Measurements from ENCODE around the gene UPP1. TPM values are rescaled to one million over a fixed set of nuclear protein-coding genes. Genes with fewer than 3 reads are reported as not detected.
"Not testable (repeated sequence)": the region's sequence is repeated elsewhere in the genome, so short reads cannot be mapped to it uniquely, and the experiment has no call there.

UPP1 gene
- total RNA-seq, 1 donor from 2014 or later = 68.9 TPM

- no peak for TF ChIP-seq CTCF (IDR thresholded peaks at IDR 0.05)
- Histone ChIP-seq H3K27me3 (no peaks in the 10 kb centered on the region), H3K36me3 (no peaks in the 10 kb centered on the region), H3K4me1 (peaks cover 6% of the 10 kb centered on the region), H3K9me3 (no peaks in the 10 kb centered on the region), H3K4me3 (no peak overlapping the region), H3K27ac (no peak overlapping the region)
- DNase-seq (no peak), ATAC-seq (no peak)
- intact Hi-C loops (cut with DNase I) = no loop called here
These were observed 55.3 kb downstream of the UPP1 start for GRCh38 chr7:48144291-48144768.

- no peak for ATAC-seq
- H3K9me3 ChIP-seq = no peaks in the 10 kb centered on the region
- no peak overlapping the region for H3K4me3 ChIP-seq
- no peaks in the 10 kb centered on the region for H3K36me3 ChIP-seq
- intact Hi-C loops (cut with DNase I) = no loop called here
- no peaks in the 10 kb centered on the region for H3K27me3 ChIP-seq
- TF ChIP-seq CTCF (IDR thresholded peaks at IDR 0.05) = no peak
- no peak overlapping the region for H3K27ac ChIP-seq
- no peaks in the 10 kb centered on the region for H3K4me1 ChIP-seq
- no peak for DNase-seq
These were observed 58.1 kb downstream of the UPP1 start for GRCh38 chr7:48147078-48147591.

GRCh38 chr7:48147690-48148089, 58.6 kb downstream of the UPP1 start:
- DNase-seq; H3K4me1 ChIP-seq; H3K4me3 ChIP-seq; H3K27me3 ChIP-seq; intact Hi-C loops (cut with DNase I); H3K27ac ChIP-seq; H3K9me3 ChIP-seq; H3K36me3 ChIP-seq; ATAC-seq: not testable (repeated sequence)

- H3K4me3 ChIP-seq = no peak overlapping the region
- ATAC-seq (no peak), DNase-seq (no peak)
- H3K9me3 ChIP-seq = no peaks in the 10 kb centered on the region
- intact Hi-C loops (cut with DNase I) = no loop called here
- H3K27ac ChIP-seq = no peak overlapping the region
- no peaks in the 10 kb centered on the region for H3K27me3 ChIP-seq
- no peak for TF ChIP-seq CTCF (IDR thresholded peaks at IDR 0.05)
- no peaks in the 10 kb centered on the region for H3K4me1 ChIP-seq
- H3K36me3 ChIP-seq = no peaks in the 10 kb centered on the region
These were observed 59.2 kb downstream of the UPP1 start for GRCh38 chr7:48148311-48148710.

GRCh38 chr7:48149058-48149457, 60.0 kb downstream of the UPP1 start:
- no peak for TF ChIP-seq CTCF (IDR thresholded peaks at IDR 0.05)
- no peak for ATAC-seq
- intact Hi-C loops (cut with DNase I) = no loop called here

GRCh38 chr7:48150086-48150485, 61.0 kb downstream of the UPP1 start:
- Histone ChIP-seq H3K27ac (no peak overlapping the region), H3K9me3 (no peaks in the 10 kb centered on the region), H3K36me3 (no peaks in the 10 kb centered on the region), H3K4me3 (no peak overlapping the region), H3K4me1 (no peaks in the 10 kb centered on the region), H3K27me3 (no peaks in the 10 kb centered on the region)
- intact Hi-C loops (cut with DNase I) = no loop called here
- ATAC-seq = no peak
- DNase-seq = no peak
- no peak for TF ChIP-seq CTCF (IDR thresholded peaks at IDR 0.05)

More at GRCh38 chr7:48149058-48149457, 60.0 kb downstream of the UPP1 start:
- Histone ChIP-seq H3K4me3 (no peak overlapping the region), H3K27ac (no peak overlapping the region), H3K36me3 (no peaks in the 10 kb centered on the region), H3K9me3 (no peaks in the 10 kb centered on the region), H3K4me1 (no peaks in the 10 kb centered on the region), H3K27me3 (no peaks in the 10 kb centered on the region)
- DNase-seq = no peak

All from upper lobe of right lung (tissue), 1 donor.